Liver (tissue), 9 donors: ENCODE data around the gene SCN3A. TPM values are rescaled to one million over a fixed set of nuclear protein-coding genes. Genes with fewer than 3 reads are reported as not detected.

ENCODE experiments used
- DNase-seq: peaks from one replicate; pipeline ENCODE4 v3.0.0-alpha.2; 2017; ENCODE audit warnings: low spot score
- H3K27ac ChIP-seq, 2 donors: one replicate each; pipeline ENCODE4 v1.7.0; 2013; ENCODE audit warnings: inconsistent platforms in 2 of 2, low read length in 2 of 2, control low read depth in 1 of 2, low read depth in 1 of 2, mild to moderate bottlenecking in 1 of 2
- H3K27me3 ChIP-seq, 4 donors: one replicate each; pipeline versions ENCODE4 v1.6.1 to v1.7.0; 2013; ENCODE audit warnings: low read length in 3 of 4, inconsistent platforms in 1 of 4, mild to moderate bottlenecking in 1 of 4, moderate library complexity in 1 of 4; ENCODE audit not compliant: control insufficient read depth in 4 of 4, insufficient read depth in 4 of 4
- H3K36me3 ChIP-seq, 4 donors: one replicate each; pipeline versions ENCODE4 v1.6.1 to v1.7.0; 2013; ENCODE audit warnings: low read length in 3 of 4, mild to moderate bottlenecking in 3 of 4, low read depth in 1 of 4, moderate library complexity in 1 of 4; ENCODE audit not compliant: control insufficient read depth in 4 of 4, insufficient read depth in 3 of 4
- H3K4me1 ChIP-seq, 4 donors: one replicate each; pipeline versions ENCODE4 v1.6.1 to v1.7.0; 2013; ENCODE audit warnings: low read length in 3 of 4, mild to moderate bottlenecking in 3 of 4, moderate library complexity in 1 of 4; ENCODE audit not compliant: control insufficient read depth in 4 of 4, insufficient read depth in 4 of 4
- H3K4me3 ChIP-seq, 3 donors: one replicate each; pipeline versions ENCODE4 v1.6.1 to v1.7.0; 2013; ENCODE audit warnings: low read length in 3 of 3, control low read depth in 1 of 3, low read depth in 1 of 3, mild to moderate bottlenecking in 1 of 3
- H3K9ac ChIP-seq, 2 donors: one replicate each; pipeline ENCODE4 v1.7.0; 2013; ENCODE audit warnings: low read length in 2 of 2, mild to moderate bottlenecking in 2 of 2, moderate library complexity in 2 of 2, control low read depth in 1 of 2, low read depth in 1 of 2
- H3K9me3 ChIP-seq, 4 donors: one replicate each; pipeline versions ENCODE4 v1.6.1 to v1.7.0; 2013; ENCODE audit warnings: low read length in 3 of 4; ENCODE audit not compliant: control insufficient read depth in 4 of 4
- ATF3 ChIP-seq: IDR thresholded peaks from 2 replicates; pipeline ENCODE4 v1.6.1; 2016; ENCODE audit warnings: antibody characterized with exemption
- CTCF ChIP-seq: fragments of 150-350 bp; IDR thresholded peaks from 2 replicates; pipeline ENCODE4 v1.5.1; 2017; ENCODE audit warnings: improper control_type of control experiment, low read depth, low read length; ENCODE audit not compliant: missing input control
- EGR1 ChIP-seq, 2 donors: IDR thresholded peaks; 2 replicates each; pipeline ENCODE4 v1.6.1; 2016 to 2018; ENCODE audit warnings: antibody characterized with exemption in 2 of 2, low read depth in 2 of 2
- FOXA1 ChIP-seq: IDR thresholded peaks from 2 replicates; pipeline ENCODE4 v1.6.1; 2016; ENCODE audit warnings: antibody characterized with exemption
- FOXA2 ChIP-seq: IDR thresholded peaks from 2 replicates; pipeline ENCODE4 v1.6.1; 2016; ENCODE audit warnings: antibody characterized with exemption
- GABPA ChIP-seq, 2 donors: IDR thresholded peaks in 1 of 2; conservative IDR thresholded peaks in 1 of 2; 2 replicates each; pipeline ENCODE4 v1.6.1; 2016; ENCODE audit warnings: antibody characterized with exemption in 2 of 2, mild to moderate bottlenecking in 1 of 2, moderate library complexity in 1 of 2
- HNF4A ChIP-seq, 2 donors: conservative IDR thresholded peaks; 2 replicates each; pipeline ENCODE4 v1.6.1; 2016; ENCODE audit warnings: antibody characterized with exemption in 2 of 2, mild to moderate bottlenecking in 2 of 2
- HNF4G ChIP-seq: IDR thresholded peaks from 2 replicates; pipeline ENCODE4 v1.6.1; 2016; ENCODE audit warnings: antibody characterized with exemption
- JUND ChIP-seq, 2 donors: IDR thresholded peaks; 2 replicates each; pipeline ENCODE4 v1.6.1; 2016; ENCODE audit warnings: antibody characterized with exemption in 2 of 2
- MAX ChIP-seq: IDR thresholded peaks from 2 replicates; pipeline ENCODE4 v1.6.1; 2016; ENCODE audit warnings: antibody characterized with exemption
- NR2F2 ChIP-seq: IDR thresholded peaks from 2 replicates; pipeline ENCODE4 v1.6.1; 2016; ENCODE audit warnings: antibody characterized with exemption
- RAD21 ChIP-seq, 2 donors: IDR thresholded peaks; 2 replicates each; pipeline ENCODE4 v1.6.1; 2016; ENCODE audit warnings: antibody characterized with exemption in 2 of 2, mild to moderate bottlenecking in 2 of 2
- REST ChIP-seq: IDR thresholded peaks from 2 replicates; pipeline ENCODE4 v1.6.1; 2016; ENCODE audit warnings: antibody characterized with exemption, mild to moderate bottlenecking
- RXRA ChIP-seq, 2 donors: IDR thresholded peaks; 2 replicates each; pipeline ENCODE4 v1.6.1; 2017 to 2018; ENCODE audit warnings: antibody characterized with exemption in 2 of 2, mild to moderate bottlenecking in 1 of 2
- SP1 ChIP-seq: IDR thresholded peaks from 2 replicates; pipeline ENCODE4 v1.6.1; 2018; ENCODE audit warnings: antibody characterized with exemption, mild to moderate bottlenecking
- TAF1 ChIP-seq: conservative IDR thresholded peaks from 2 replicates; pipeline ENCODE4 v1.6.1; 2016; ENCODE audit warnings: antibody characterized with exemption, mild to moderate bottlenecking
- YY1 ChIP-seq: IDR thresholded peaks from 2 replicates; pipeline ENCODE4 v1.6.1; 2016; ENCODE audit warnings: antibody characterized with exemption, mild to moderate bottlenecking
- WGBS: extraction: QIAGEN DNeasy Blood & Tissue Kit; methylation state at CpG from one replicate; pipeline ENCODE4 v1.1.7; 2013; 5-methylcytosine and 5-hydroxymethylcytosine counted together
- polyA plus RNA-seq, 2 donors: library from polyadenylated mRNA; stranded (reverse) in 1 of 2; unstranded in 1 of 2; fragments of 200-250 nt in 1 of 2; fragments of >200 nt in 1 of 2; fragmentation: Nextera tagmentation in 1 of 2; extraction: Ambion mirVana in 1 of 2; gene quantifications; one replicate each; pipeline versions ENCODE4 v1.2.1 to v1.2.3, GENCODE V29; 2013 to 2015
- total RNA-seq, 2 donors: library from RNA; depleted of rRNA; stranded (reverse); fragments of >200 nt; gene quantifications; one replicate each; pipeline ENCODE4 v1.2.3, GENCODE V29; 2014
- donor health status: healthy.
- donor health status: healthy.
- donor health status: healthy.
- donor health status: healthy.
- donor health status: healthy.

The SCN3A gene
- total and polyA plus RNA-seq, 4 donors: 0.05 to 1.0 (median 0.29) TPM

DNA sequence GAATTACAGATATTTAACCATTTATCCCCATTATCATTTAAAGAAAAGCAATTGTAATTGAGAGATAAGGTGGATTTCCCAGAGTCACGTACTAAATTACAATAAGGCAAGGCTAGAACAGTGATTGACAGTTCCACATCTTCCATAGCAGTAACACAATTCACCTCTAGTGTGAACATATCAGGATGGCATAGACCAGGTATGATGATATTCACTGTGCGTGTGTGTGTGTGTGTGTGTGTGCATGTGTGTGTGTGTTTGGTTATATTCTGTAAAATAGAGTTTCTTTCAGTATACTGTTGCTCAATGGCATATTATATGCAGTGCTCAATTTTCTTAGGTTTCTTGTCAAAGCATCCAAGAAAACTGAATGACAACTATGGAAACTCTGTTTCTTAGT lies 37.1 kb upstream of the SCN3A start:
- no peak for DNase-seq
- Histone ChIP-seq H3K4me3 (no peak overlapping the region), H3K27ac (no peak overlapping the region), H3K36me3 (no peaks in the 10 kb centered on the region), H3K4me1 (no peaks in the 10 kb centered on the region), H3K9ac (no peak overlapping the region), H3K27me3 (no peaks in the 10 kb centered on the region), H3K9me3 (no peaks in the 10 kb centered on the region)
- no peak for TF ChIP-seq ATF3
- no peak for TF ChIP-seq CTCF
- TF ChIP-seq SP1: no peak
- TF ChIP-seq FOXA2: no peak
- no peak for TF ChIP-seq MAX
- no peak for TF ChIP-seq FOXA1
- TF ChIP-seq YY1: no peak
- TF ChIP-seq REST: no peak
- no peak for TF ChIP-seq RXRA (IDR thresholded peaks at IDR 0.05)
- TF ChIP-seq GABPA (IDR thresholded peaks at IDR 0.05 in 1 of 2, conservative IDR thresholded peaks at IDR 0.05 in 1 of 2): no peak
- no peak for TF ChIP-seq RAD21 (IDR thresholded peaks at IDR 0.05)
- TF ChIP-seq HNF4G: no peak
- TF ChIP-seq NR2F2: no peak
- TF ChIP-seq TAF1: no peak
- no peak for TF ChIP-seq JUND (IDR thresholded peaks at IDR 0.05)
- 78% methylated on average over 2 of the region's 2 CpGs for WGBS

GRCh38 chr2:165239856-165240515 lies 36.1 kb upstream of the SCN3A start:
- no peak overlapping the region for H3K27ac ChIP-seq
- 56% methylated on average over 4 of the region's 4 CpGs for WGBS

More at GRCh38 chr2:165239856-165240515, 36.1 kb upstream of the SCN3A start:
- Histone ChIP-seq H3K9me3 (no peaks in the 10 kb centered on the region), H3K36me3 (no peaks in the 10 kb centered on the region), H3K9ac (no peak overlapping the region), H3K4me3 (no peak overlapping the region), H3K4me1 (no peaks in the 10 kb centered on the region), H3K27me3 (no peaks in the 10 kb centered on the region)
- no peak for TF ChIP-seq YY1
- TF ChIP-seq TAF1: no peak
- TF ChIP-seq HNF4A (conservative IDR thresholded peaks at IDR 0.05): no peak
- no peak for TF ChIP-seq GABPA (IDR thresholded peaks at IDR 0.05 in 1 of 2, conservative IDR thresholded peaks at IDR 0.05 in 1 of 2)
- TF ChIP-seq HNF4G: no peak
- no peak for TF ChIP-seq NR2F2
- no peak for TF ChIP-seq REST
- no peak for TF ChIP-seq EGR1 (IDR thresholded peaks at IDR 0.05; ENCODE audit: low read depth in 2 of 2)
- no peak for TF ChIP-seq MAX
- no peak for TF ChIP-seq JUND (IDR thresholded peaks at IDR 0.05)
- no peak for DNase-seq
